ENCODE measurements around the gene KMT2E.
"Not testable (repeated sequence)": the region's sequence is repeated elsewhere in the genome, so short reads cannot be mapped to it uniquely, and the experiment has no call there.

KMT2E gene

GRCh38 chr7:105028941-105029340 is 14.9 kb downstream of the KMT2E start:
- not testable (repeated sequence) for FAIRE-seq

- no peak for FAIRE-seq
Observed at GRCh38 chr7:105030447-105030846, 16.4 kb downstream of the KMT2E start.

- no peak for FAIRE-seq
Observed at GRCh38 chr7:105032553-105033214, 18.7 kb downstream of the KMT2E start.

- no peak for FAIRE-seq
Observed at GRCh38 chr7:105035349-105035748, 21.3 kb downstream of the KMT2E start.

GRCh38 chr7:105036217-105037168 is 22.5 kb downstream of the KMT2E start:
- no peak for FAIRE-seq

GRCh38 chr7:105037319-105037718 is 23.3 kb downstream of the KMT2E start:
- no peak for FAIRE-seq

- no peak for FAIRE-seq
Observed at GRCh38 chr7:105044449-105045070, 30.6 kb downstream of the KMT2E start.

- FAIRE-seq: no peak
Observed at GRCh38 chr7:105046414-105046813, 32.4 kb downstream of the KMT2E start.

GRCh38 chr7:105047932-105048331 is 33.9 kb downstream of the KMT2E start:
- FAIRE-seq: no peak

- FAIRE-seq: no peak
Observed at GRCh38 chr7:105050493-105050892, 36.5 kb downstream of the KMT2E start.

- FAIRE-seq: not testable (repeated sequence)
Observed at GRCh38 chr7:105050899-105051298, 36.9 kb downstream of the KMT2E start.

GRCh38 chr7:105055084-105055483 is 41.1 kb downstream of the KMT2E start:
- no peak for FAIRE-seq

GRCh38 chr7:105055621-105056020 is 41.6 kb downstream of the KMT2E start:
- no peak for FAIRE-seq

- FAIRE-seq: no peak
Observed at GRCh38 chr7:105057472-105057871, 43.5 kb downstream of the KMT2E start.

GRCh38 chr7:105060437-105060836 is 46.4 kb downstream of the KMT2E start:
- no peak for FAIRE-seq

GRCh38 chr7:105060923-105061322 is 46.9 kb downstream of the KMT2E start:
- no peak for FAIRE-seq

GRCh38 chr7:105065104-105065503 is 51.1 kb downstream of the KMT2E start:
- FAIRE-seq: no peak

GRCh38 chr7:105067691-105068090 is 53.7 kb downstream of the KMT2E start:
- no peak for FAIRE-seq

GRCh38 chr7:105068886-105069285 is 54.9 kb downstream of the KMT2E start:
- FAIRE-seq: no peak

- no peak for FAIRE-seq
Observed at GRCh38 chr7:105073143-105073542, 59.1 kb downstream of the KMT2E start.

- FAIRE-seq: no peak
Observed at GRCh38 chr7:105079348-105079747, 65.3 kb downstream of the KMT2E start.

GRCh38 chr7:105084581-105084980 is 70.6 kb downstream of the KMT2E start:
- FAIRE-seq: peak; percentile 77

GRCh38 chr7:105086850-105087249 is 72.8 kb downstream of the KMT2E start:
- FAIRE-seq: no peak

GRCh38 chr7:105087981-105088380 is 74.0 kb downstream of the KMT2E start:
- no peak for FAIRE-seq
